Endothelial cell of umbilical vein (primary cell): Measurements from ENCODE around the gene NMNAT3.

Experiments
- EZH2 ChIP-seq: IDR thresholded peaks from 2 replicates; pipeline ENCODE4 v1.6.1; 2012; ENCODE audit warnings: borderline replicate concordance, low read depth, mild to moderate bottlenecking, moderate library complexity, low read length, inconsistent platforms; ENCODE audit not compliant: severe bottlenecking
- GATA2 ChIP-seq: IDR thresholded peaks from 2 replicates; pipeline ENCODE4 v1.7.0; 2011; ENCODE audit warnings: low read depth, mild to moderate bottlenecking, moderate library complexity, mixed read lengths, low read length; ENCODE audit not compliant: insufficient read length, insufficient read depth
- MYC ChIP-seq: IDR thresholded peaks from one replicate; pipeline ENCODE4 v1.6.1; 2011; ENCODE audit warnings: mild to moderate bottlenecking, low read depth, low read length
- POLR2A ChIP-seq: IDR thresholded peaks from 2 replicates; pipeline ENCODE4 v1.6.1; 2012; ENCODE audit warnings: low read depth, mild to moderate bottlenecking, control low read depth, low read length
- POLR2AphosphoS5 ChIP-seq: IDR thresholded peaks from 2 replicates; pipeline ENCODE4 v1.6.1; 2012; ENCODE audit warnings: low read depth, mild to moderate bottlenecking, control low read depth, low read length, moderate library complexity; ENCODE audit not compliant: insufficient read depth
- TF ChIP-seq, protein P1 (sequence below), 2 donors: IDR thresholded peaks; 1 replicate in 1 of 2; 2 replicates in 1 of 2; pipeline ENCODE4 v1.5.1; 2011; ENCODE audit warnings: low read length in 2 of 2, mild to moderate bottlenecking in 2 of 2, moderate library complexity in 2 of 2, control low read depth in 1 of 2, inconsistent platforms in 1 of 2, low read depth in 1 of 2; ENCODE audit not compliant: insufficient read depth in 1 of 2; ENCODE audit errors: extremely low read depth in 1 of 2

DNA sequence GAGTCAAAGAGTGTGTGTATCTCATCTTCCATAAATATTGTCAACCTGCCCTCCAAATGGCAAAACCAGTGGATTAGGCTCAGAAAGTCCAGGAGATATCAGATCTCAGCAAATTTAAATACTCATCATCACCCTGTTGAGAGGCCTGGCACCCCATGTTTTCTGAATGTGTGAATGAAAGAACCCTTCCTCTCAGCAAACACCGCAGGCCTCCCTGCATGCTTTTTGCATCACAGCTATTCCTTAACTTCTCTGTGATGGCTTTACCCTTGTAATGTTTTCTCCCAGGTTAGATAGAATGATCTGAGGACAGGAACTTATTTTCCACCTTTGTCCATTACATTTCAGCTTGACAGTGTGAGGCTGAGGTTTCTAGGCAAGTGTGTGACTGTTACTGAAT is 43.6 kb upstream of the NMNAT3 start:
- TF ChIP-seq POLR2AphosphoS5 (no peak), MYC (no peak), POLR2A (no peak), EZH2 (no peak), GATA2 (no peak)
- TF ChIP-seq, protein P1, sequence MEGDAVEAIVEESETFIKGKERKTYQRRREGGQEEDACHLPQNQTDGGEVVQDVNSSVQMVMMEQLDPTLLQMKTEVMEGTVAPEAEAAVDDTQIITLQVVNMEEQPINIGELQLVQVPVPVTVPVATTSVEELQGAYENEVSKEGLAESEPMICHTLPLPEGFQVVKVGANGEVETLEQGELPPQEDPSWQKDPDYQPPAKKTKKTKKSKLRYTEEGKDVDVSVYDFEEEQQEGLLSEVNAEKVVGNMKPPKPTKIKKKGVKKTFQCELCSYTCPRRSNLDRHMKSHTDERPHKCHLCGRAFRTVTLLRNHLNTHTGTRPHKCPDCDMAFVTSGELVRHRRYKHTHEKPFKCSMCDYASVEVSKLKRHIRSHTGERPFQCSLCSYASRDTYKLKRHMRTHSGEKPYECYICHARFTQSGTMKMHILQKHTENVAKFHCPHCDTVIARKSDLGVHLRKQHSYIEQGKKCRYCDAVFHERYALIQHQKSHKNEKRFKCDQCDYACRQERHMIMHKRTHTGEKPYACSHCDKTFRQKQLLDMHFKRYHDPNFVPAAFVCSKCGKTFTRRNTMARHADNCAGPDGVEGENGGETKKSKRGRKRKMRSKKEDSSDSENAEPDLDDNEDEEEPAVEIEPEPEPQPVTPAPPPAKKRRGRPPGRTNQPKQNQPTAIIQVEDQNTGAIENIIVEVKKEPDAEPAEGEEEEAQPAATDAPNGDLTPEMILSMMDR (IDR thresholded peaks at IDR 0.05; ENCODE audit: extremely low read depth in 1 of 2, insufficient read depth in 1 of 2, low read depth in 1 of 2, low read length in 2 of 2) = no peak
